ENCODE data around the gene ZNF775. TPM values are rescaled to one million over a fixed set of nuclear protein-coding genes. Genes with fewer than 3 reads are reported as not detected.
A peak's percentile ranks its signal among the peaks of the same experiment; 100 is the strongest.

Gene ZNF775
- total and polyA plus RNA-seq, 2 of the 13 experiments (the other 11 are each of a cell fraction or from before 2014, with no cell fraction given) = 3.1 to 3.2 TPM

DNA sequence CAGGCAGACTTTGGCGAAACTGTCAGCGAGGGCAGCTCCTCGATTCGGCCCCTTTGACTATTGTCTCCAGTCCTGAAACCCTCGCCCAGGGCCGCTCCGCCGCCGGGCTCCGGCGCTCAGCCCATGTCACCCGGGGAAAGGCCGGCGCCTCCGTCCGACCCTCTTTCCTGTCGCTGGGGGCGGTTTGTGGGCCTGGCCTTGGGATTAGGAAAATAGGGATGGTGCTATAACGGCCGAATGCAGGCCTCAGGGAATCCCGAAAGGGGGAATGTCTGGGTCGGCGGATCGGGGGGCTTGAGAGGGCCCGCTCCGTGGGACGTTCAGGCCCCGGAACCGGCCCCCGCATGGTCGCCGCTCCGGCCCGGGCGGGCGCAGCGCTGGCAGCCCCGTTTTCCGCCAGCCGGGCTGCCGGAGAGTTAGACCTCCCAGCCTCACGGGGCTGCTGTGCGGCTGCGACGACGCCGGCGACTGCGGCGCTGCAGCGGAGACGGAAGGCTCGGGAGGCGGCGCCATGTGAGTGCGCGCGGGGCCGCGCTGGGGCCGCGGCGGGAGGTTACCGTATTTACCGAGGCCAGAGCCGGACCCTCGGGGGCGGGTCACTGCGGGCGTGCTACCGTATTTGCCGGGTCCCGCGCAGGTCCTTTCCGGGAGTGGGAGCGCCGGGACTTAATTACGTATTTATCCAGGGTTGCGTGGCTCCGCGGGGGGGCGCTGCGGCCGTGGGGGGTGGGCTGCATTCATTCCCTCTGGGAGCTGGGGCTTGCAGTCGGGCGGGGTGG, 25.9 kb downstream of the ZNF775 start (continued):
- TF ChIP-seq ZNF564 (CRISPR knock-in tag; IDR thresholded peaks at IDR 0.05) = peak; percentile 50; the same call in 1 of the 2 replicates
- 0 out of 2 replicates have a peak, but pooled peaks have one; percentile 25 for TF ChIP-seq HNRNPUL1 (IDR thresholded peaks at IDR 0.05; ENCODE audit: low read depth, low read length)
- peak; percentile 84 for TF ChIP-seq SAP130 (CRISPR knock-in tag; IDR thresholded peaks at IDR 0.05; ENCODE audit: low read depth)
- TF ChIP-seq HNF4G (IDR thresholded peaks at IDR 0.05; ENCODE audit: borderline replicate concordance, low read depth, low read length) = peak; percentile 26; the same call in 1 of the 2 replicates
- TF ChIP-seq HNF4G (CRISPR knock-in tag; IDR thresholded peaks at IDR 0.05; ENCODE audit: borderline replicate concordance, low read depth) = no peak
- TF ChIP-seq, protein P1, sequence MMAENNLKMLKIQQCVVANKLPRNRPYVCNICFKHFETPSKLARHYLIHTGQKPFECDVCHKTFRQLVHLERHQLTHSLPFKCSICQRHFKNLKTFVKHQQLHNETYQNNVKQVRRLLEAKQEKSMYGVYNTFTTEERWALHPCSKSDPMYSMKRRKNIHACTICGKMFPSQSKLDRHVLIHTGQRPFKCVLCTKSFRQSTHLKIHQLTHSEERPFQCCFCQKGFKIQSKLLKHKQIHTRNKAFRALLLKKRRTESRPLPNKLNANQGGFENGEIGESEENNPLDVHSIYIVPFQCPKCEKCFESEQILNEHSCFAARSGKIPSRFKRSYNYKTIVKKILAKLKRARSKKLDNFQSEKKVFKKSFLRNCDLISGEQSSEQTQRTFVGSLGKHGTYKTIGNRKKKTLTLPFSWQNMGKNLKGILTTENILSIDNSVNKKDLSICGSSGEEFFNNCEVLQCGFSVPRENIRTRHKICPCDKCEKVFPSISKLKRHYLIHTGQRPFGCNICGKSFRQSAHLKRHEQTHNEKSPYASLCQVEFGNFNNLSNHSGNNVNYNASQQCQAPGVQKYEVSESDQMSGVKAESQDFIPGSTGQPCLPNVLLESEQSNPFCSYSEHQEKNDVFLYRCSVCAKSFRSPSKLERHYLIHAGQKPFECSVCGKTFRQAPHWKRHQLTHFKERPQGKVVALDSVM (CRISPR knock-in tag; IDR thresholded peaks at IDR 0.05) = peak; percentile 72
- TF ChIP-seq MAZ (IDR thresholded peaks at IDR 0.05; ENCODE audit: borderline replicate concordance, low read depth, low read length) = peak; percentile 78; the same call in 1 of the 2 replicates
- TF ChIP-seq MAZ (CRISPR knock-in tag; IDR thresholded peaks at IDR 0.05; ENCODE audit: low read depth) = no peak; the same call in 1 of the 2 replicates
- peak; percentile 25; the same call in 1 of the 2 replicates for TF ChIP-seq REPIN1 (CRISPR knock-in tag; IDR thresholded peaks at IDR 0.05; ENCODE audit: borderline replicate concordance, low read depth)
- TF ChIP-seq REXO4 (CRISPR knock-in tag; IDR thresholded peaks at IDR 0.05; ENCODE audit: borderline replicate concordance) = no peak
- 0 out of 2 replicates have a peak, but pooled peaks have one; percentile 28 for TF ChIP-seq GATAD1 (CRISPR knock-in tag; IDR thresholded peaks at IDR 0.05)
- no peak for TF ChIP-seq CBX2 (IDR thresholded peaks at IDR 0.05; ENCODE audit: low read depth, low read length)
- no peak for TF ChIP-seq CBX2 (CRISPR knock-in tag; IDR thresholded peaks at IDR 0.05; ENCODE audit: low read depth)
- no peak for TF ChIP-seq SRSF4 (IDR thresholded peaks at IDR 0.05; ENCODE audit: low read depth, low read length, poor library complexity, severe bottlenecking)
- TF ChIP-seq ZBTB3 (CRISPR knock-in tag; IDR thresholded peaks at IDR 0.05; ENCODE audit: borderline replicate concordance, low read depth) = 0 out of 2 replicates have a peak, but pooled peaks have one; percentile 67
- no peak for TF ChIP-seq XBP1 (CRISPR knock-in tag; IDR thresholded peaks at IDR 0.05)
- TF ChIP-seq ZHX1 (CRISPR knock-in tag; IDR thresholded peaks at IDR 0.05; ENCODE audit: low read depth) = peak; percentile 76
- no peak for TF ChIP-seq ZNF33B (CRISPR knock-in tag; IDR thresholded peaks at IDR 0.05)
- TF ChIP-seq, protein P2, sequence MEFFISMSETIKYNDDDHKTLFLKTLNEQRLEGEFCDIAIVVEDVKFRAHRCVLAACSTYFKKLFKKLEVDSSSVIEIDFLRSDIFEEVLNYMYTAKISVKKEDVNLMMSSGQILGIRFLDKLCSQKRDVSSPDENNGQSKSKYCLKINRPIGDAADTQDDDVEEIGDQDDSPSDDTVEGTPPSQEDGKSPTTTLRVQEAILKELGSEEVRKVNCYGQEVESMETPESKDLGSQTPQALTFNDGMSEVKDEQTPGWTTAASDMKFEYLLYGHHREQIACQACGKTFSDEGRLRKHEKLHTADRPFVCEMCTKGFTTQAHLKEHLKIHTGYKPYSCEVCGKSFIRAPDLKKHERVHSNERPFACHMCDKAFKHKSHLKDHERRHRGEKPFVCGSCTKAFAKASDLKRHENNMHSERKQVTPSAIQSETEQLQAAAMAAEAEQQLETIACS (CRISPR knock-in tag; IDR thresholded peaks at IDR 0.05) = peak; percentile 91
- peak; percentile 25; the same call in 1 of the 2 replicates for TF ChIP-seq SOX5 (CRISPR knock-in tag; IDR thresholded peaks at IDR 0.05; ENCODE audit: borderline replicate concordance)
- no peak for TF ChIP-seq ZNF350 (CRISPR knock-in tag; IDR thresholded peaks at IDR 0.05; ENCODE audit: borderline replicate concordance, low read depth)
- TF ChIP-seq PHF5A (CRISPR knock-in tag; IDR thresholded peaks at IDR 0.05; ENCODE audit: low read depth, unreplicated experiment) = peak; percentile 51
- TF ChIP-seq ELF3 (CRISPR knock-in tag; IDR thresholded peaks at IDR 0.05) = peak; percentile 76
- peak; percentile 86 for TF ChIP-seq MYC (CRISPR knock-in tag; IDR thresholded peaks at IDR 0.05; ENCODE audit: borderline replicate concordance)
